Urinary bladder (tissue), 4 donors: ENCODE measurements around the gene NSL1. TPM values are rescaled to one million over a fixed set of nuclear protein-coding genes. Genes with fewer than 3 reads are reported as not detected.
"Not testable (repeated sequence)": the region's sequence is repeated elsewhere in the genome, so short reads cannot be mapped to it uniquely, and the experiment has no call there.

Experiments
- DNase-seq: peaks from one replicate; pipeline ENCODE4 v3.0.0-alpha.2; 2015; ENCODE audit errors: extremely low spot score
- H3K27ac ChIP-seq: one replicate; pipeline ENCODE4 v1.5.1; 2013; ENCODE audit warnings: low read depth, mild to moderate bottlenecking, moderate library complexity
- H3K36me3 ChIP-seq: one replicate; pipeline ENCODE4 v1.6.1; 2013; ENCODE audit warnings: mild to moderate bottlenecking, moderate library complexity; ENCODE audit not compliant: insufficient read depth
- H3K4me1 ChIP-seq: one replicate; pipeline ENCODE4 v1.6.1; 2013; ENCODE audit warnings: mild to moderate bottlenecking, moderate library complexity; ENCODE audit not compliant: insufficient read depth
- H3K4me3 ChIP-seq: one replicate; pipeline ENCODE4 v1.5.1; 2013; ENCODE audit warnings: low read depth, low read length
- WGBS: extraction: QIAGEN DNeasy Blood & Tissue Kit; methylation state at CpG from one replicate; pipeline ENCODE4 v1.1.7; 2013; 5-methylcytosine and 5-hydroxymethylcytosine counted together
- polyA plus RNA-seq: library from polyadenylated mRNA; stranded (reverse); fragments of 200-250 nt; gene quantifications from one replicate; pipeline ENCODE4 v1.2.3, GENCODE V29; 2013
- total RNA-seq: library from RNA; depleted of rRNA; stranded (reverse); fragments of >200 nt; gene quantifications from one replicate; pipeline ENCODE4 v1.2.3, GENCODE V29; 2014
- donor health status: healthy with polysubstance abuse.
- donor health status: healthy.

The NSL1 gene
- total and polyA plus RNA-seq, 2 donors = 30.8 to 69.2 TPM

DNA sequence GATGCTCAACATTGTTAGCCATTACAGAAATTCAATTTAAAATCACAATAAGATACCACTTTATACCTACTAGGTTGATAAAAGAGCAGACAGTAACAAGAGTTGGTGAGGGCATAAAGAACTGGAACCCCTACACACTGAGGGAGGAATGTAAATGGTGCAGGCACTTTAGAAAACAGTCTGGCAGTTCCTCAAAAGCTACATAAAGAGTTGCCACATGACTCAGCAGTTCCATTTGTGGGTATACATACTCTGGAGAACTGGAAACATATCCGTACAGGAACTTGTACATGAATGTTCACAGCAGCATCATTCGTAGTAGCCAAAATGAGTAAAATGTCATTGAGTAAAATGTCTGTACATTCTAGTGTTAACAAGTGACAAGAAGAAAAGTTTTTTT is 17.0 kb downstream of the NSL1 start:
- no peak for DNase-seq
- 80% methylated on average over 2 of the region's 2 CpGs for WGBS
- Histone ChIP-seq H3K36me3 (no peaks in the 10 kb centered on the region), H3K27ac (no peak overlapping the region), H3K4me3 (no peak overlapping the region), H3K4me1 (no peaks in the 10 kb centered on the region)

DNA sequence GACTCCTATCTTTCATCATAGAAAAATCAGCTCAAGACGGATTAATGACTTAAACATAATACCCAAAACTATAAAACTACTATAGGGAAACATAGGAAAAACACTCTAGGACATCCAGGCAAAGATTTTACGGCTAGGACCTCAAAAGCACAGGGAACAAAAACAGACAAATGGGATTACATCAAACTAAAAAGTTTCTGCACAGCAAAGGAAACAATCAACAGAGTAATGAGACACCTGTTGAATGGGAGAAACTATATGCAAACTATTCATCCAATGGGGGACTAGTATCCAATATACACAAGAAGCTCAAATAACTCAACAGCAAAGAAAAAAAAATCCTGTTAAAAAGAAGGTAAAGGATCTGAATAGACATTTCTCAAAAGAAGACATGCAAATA is 18.6 kb downstream of the NSL1 start:
- no peaks in the 10 kb centered on the region for H3K36me3 ChIP-seq
- 98% methylated on average over 2 of the region's 2 CpGs for WGBS
- DNase-seq = no peak
- no peak overlapping the region for H3K4me3 ChIP-seq
- H3K4me1 ChIP-seq = no peaks in the 10 kb centered on the region
- H3K27ac ChIP-seq = no peak overlapping the region

GRCh38 chr1:212771341-212771740 is 20.2 kb downstream of the NSL1 start:
- Histone ChIP-seq H3K4me3 (no peak overlapping the region), H3K27ac (no peak overlapping the region), H3K4me1 (no peaks in the 10 kb centered on the region), H3K36me3 (no peaks in the 10 kb centered on the region)
- no peak for DNase-seq

DNA sequence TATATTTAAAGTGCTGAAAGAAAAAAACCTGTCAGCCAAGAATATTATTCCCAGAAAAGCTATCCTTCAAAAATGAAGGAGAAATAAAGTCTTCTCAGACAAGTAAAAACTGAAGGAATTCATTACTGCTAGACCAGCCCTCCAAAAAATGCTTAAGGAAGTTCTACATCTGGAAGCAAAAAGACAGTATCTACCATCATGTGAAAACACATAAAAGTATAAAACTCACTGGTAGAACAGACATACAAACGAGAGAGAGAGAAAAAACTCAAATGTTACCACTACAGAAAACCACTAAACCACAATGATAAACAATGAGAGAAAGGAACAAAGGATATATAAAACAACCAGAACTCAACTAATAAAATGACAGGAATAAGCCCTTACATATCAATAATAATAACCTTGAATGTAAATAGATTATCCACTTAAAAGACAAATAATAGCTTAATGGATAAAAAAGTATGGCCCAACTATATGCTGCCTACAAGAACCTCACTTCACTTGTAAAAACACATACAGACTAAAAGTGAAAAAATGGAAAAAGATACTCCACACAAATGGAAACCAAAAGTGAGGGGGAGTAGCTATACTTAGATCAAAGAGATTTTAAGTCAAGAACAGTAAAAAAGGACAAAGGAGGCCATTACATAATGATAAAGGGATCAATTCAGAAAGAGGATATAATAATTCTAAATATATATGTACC is 22.0 kb downstream of the NSL1 start:
- no peak for DNase-seq
- no peaks in the 10 kb centered on the region for H3K36me3 ChIP-seq
- WGBS = 87% methylated on average over 1 of the region's 1 CpG

GRCh38 chr1:212766825-212767224 is 24.8 kb downstream of the NSL1 start:
- not testable (repeated sequence) for H3K4me3 ChIP-seq, DNase-seq, H3K4me1 ChIP-seq, H3K27ac ChIP-seq, H3K36me3 ChIP-seq
- 49% methylated on average over 2 of the region's 2 CpGs for WGBS

More for the DNA sequence above, 22.0 kb downstream of the NSL1 start:
- H3K4me1 ChIP-seq = no peaks in the 10 kb centered on the region
- H3K4me3 ChIP-seq = no peak overlapping the region
- H3K27ac ChIP-seq = no peak overlapping the region

DNA sequence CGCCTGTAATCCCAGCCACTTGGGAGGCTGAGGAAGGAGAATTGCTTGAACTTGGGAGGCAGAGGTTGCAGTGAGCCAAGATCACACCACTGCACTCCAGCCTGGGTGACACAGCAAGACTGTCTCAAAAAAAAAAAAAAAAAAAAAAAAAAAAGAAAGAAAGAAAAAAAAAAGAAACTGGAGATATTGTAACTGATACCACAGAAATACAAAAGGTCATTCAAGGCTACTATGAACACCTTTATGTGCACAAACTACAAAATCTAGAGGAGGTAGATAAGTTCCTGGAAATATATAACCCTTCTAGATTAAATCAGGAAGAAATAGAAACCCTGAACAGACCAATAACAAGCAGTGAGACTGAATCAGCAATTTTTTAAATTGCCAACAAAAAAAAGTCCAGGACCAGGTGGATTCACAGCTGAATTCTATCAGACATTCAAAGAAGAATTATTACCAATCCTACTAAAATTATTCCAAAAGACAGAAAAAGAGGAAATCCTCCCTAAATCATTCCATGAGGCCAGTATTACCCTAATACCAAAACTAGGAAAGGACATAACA is 26.8 kb downstream of the NSL1 start:
- H3K4me1 ChIP-seq, H3K36me3 ChIP-seq, H3K27ac ChIP-seq, H3K4me3 ChIP-seq, DNase-seq: not testable (repeated sequence)
- 97% methylated on average over 1 of the region's 1 CpG for WGBS

- 97% methylated on average over 9 of the region's 9 CpGs for WGBS
- Histone ChIP-seq H3K27ac (no peak overlapping the region), H3K4me3 (no peak overlapping the region), H3K36me3 (no peaks in the 10 kb centered on the region), H3K4me1 (no peaks in the 10 kb centered on the region)
- DNase-seq = no peak
These were observed 28.7 kb downstream of the NSL1 start for GRCh38 chr1:212762839-212763238.

DNA sequence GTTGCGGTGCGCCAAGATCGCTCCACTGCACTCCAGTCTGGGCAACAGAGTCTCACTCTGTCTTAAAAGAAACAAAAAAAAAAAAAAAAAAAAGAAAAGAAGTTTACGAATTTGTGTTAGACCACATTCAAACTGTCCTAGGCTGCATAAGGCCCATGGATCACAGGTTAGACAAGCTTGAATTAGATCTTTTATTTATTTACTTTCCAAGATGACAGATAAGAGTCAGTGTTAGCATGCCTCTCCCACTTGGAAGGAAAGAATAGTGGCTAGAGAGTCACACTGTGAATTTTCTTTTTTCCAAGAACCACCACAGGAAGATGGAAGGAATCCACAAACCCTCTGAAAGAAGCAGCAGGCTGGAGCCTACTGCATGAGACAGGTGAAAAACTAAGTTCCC is 29.3 kb downstream of the NSL1 start:
- no peaks in the 10 kb centered on the region for H3K4me1 ChIP-seq
- H3K36me3 ChIP-seq = no peaks in the 10 kb centered on the region
- no peak overlapping the region for H3K4me3 ChIP-seq
- no peak overlapping the region for H3K27ac ChIP-seq
- 98% methylated on average over 4 of the region's 4 CpGs for WGBS
- no peak for DNase-seq

GRCh38 chr1:212760126-212760823 is 31.3 kb downstream of the NSL1 start:
- H3K4me1 ChIP-seq = no peaks in the 10 kb centered on the region
- DNase-seq = no peak
- no peaks in the 10 kb centered on the region for H3K36me3 ChIP-seq
- WGBS = 94% methylated on average over 10 of the region's 10 CpGs
- H3K27ac ChIP-seq = no peak overlapping the region
- H3K4me3 ChIP-seq = no peak overlapping the region

DNA sequence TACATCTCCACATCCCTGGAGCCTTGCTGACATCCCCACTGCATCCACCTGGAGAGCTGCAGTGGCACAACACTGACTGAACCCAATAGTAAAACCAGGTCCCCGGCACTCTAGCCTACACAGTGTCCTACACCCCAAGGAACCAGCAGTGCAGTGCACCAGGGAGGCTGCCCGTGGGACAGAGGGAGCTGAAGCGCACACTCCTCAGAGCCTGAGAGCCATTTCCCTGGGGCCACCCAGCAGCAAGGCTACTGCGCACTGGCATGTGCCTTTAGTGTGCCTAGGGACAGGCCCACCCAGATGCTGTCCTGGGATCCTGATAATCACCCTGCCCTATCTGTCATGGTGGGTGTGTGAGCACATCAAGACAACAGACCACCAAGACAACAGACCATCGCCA is 31.9 kb downstream of the NSL1 start:
- Histone ChIP-seq H3K27ac (no peak overlapping the region), H3K4me1 (no peaks in the 10 kb centered on the region), H3K36me3 (no peaks in the 10 kb centered on the region), H3K4me3 (no peak overlapping the region)
- WGBS = 99% methylated on average over 5 of the region's 5 CpGs
- no peak for DNase-seq

- H3K36me3 ChIP-seq = no peaks in the 10 kb centered on the region
- DNase-seq = no peak
- 46% methylated on average over 1 of the region's 1 CpG for WGBS
- no peaks in the 10 kb centered on the region for H3K4me1 ChIP-seq
- H3K27ac ChIP-seq = no peak overlapping the region
- H3K4me3 ChIP-seq = no peak overlapping the region
These were observed 36.9 kb downstream of the NSL1 start for GRCh38 chr1:212754680-212755079.

DNA sequence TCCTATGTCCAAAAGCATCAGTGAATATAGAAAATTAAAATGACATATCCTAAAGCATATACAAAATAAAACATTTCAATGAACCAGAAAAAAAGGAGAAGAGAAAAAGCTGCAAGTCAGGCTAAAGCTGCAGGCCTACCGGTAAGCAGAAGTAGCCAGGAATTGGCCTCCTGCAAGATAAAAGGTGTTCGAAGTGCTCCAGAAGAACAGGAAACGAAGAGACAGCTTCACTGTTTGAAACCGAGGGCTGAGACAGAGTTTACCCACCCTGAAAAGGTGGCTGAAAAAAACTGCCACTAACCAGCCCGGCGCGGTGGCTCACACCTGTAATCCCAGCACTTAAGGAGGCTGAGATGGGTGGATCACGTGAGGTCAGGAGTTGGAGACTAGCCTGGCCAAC is 37.4 kb downstream of the NSL1 start:
- no peaks in the 10 kb centered on the region for H3K4me1 ChIP-seq
- 78% methylated on average over 8 of the region's 8 CpGs for WGBS
- no peak overlapping the region for H3K27ac ChIP-seq
- no peak overlapping the region for H3K4me3 ChIP-seq
- DNase-seq = no peak
- no peaks in the 10 kb centered on the region for H3K36me3 ChIP-seq

DNA sequence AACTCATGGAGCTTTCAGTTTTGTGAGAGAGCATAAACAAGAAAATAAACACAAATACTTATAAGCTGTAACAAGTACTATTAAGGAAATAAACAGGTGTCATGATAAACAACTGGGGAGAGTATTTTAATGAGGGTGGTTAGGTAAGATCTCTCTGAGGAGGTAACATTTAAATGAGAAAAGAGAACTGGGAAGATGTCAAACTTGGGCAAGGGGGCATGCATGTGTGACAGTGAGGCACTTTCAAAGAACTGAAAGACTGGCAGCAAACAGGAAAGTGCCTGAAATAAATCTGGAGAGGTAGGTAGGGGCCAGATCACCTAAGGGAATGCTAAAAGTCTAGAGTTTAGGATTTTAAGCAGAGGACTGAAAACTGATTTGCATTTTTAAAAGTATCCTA is 37.8 kb downstream of the NSL1 start:
- no peaks in the 10 kb centered on the region for H3K4me1 ChIP-seq
- no peak for DNase-seq
- no peak overlapping the region for H3K4me3 ChIP-seq
- no peaks in the 10 kb centered on the region for H3K36me3 ChIP-seq
- no peak overlapping the region for H3K27ac ChIP-seq

- Histone ChIP-seq H3K27ac (no peak overlapping the region), H3K4me3 (no peak overlapping the region), H3K36me3 (no peaks in the 10 kb centered on the region), H3K4me1 (no peaks in the 10 kb centered on the region)
- 59% methylated on average over 3 of the region's 3 CpGs for WGBS
- no peak for DNase-seq
These were observed 38.6 kb downstream of the NSL1 start for GRCh38 chr1:212752934-212753497.
